NB4 (cell line): ENCODE data around the gene CREB3L1.

ENCODE experiments used
- DNase-seq: peaks from one replicate; pipeline ENCODE4 v3.0.0; 2010; ENCODE audit warnings: low read depth
- H3K4me3 ChIP-seq: one replicate; pipeline ENCODE4 v1.5.1; 2011; ENCODE audit warnings: mild to moderate bottlenecking, low read depth, low read length, moderate library complexity
- MYC ChIP-seq: IDR thresholded peaks from 2 replicates; pipeline ENCODE4 v1.6.1; 2011; ENCODE audit warnings: low read depth, low read length
- POLR2A ChIP-seq: IDR thresholded peaks from 2 replicates; pipeline ENCODE4 v1.6.1; 2011; ENCODE audit warnings: mild to moderate bottlenecking; ENCODE audit not compliant: insufficient read length; ENCODE audit errors: extremely low read depth
- TF ChIP-seq, protein P1 (sequence below): IDR thresholded peaks from one replicate; pipeline ENCODE4 v1.5.1; 2012; ENCODE audit warnings: low read depth, low read length
- TF ChIP-seq, protein P2 (sequence below): IDR thresholded peaks from 2 replicates; pipeline ENCODE4 v1.6.1; 2011; ENCODE audit warnings: low read depth, low read length

The CREB3L1 gene

DNA sequence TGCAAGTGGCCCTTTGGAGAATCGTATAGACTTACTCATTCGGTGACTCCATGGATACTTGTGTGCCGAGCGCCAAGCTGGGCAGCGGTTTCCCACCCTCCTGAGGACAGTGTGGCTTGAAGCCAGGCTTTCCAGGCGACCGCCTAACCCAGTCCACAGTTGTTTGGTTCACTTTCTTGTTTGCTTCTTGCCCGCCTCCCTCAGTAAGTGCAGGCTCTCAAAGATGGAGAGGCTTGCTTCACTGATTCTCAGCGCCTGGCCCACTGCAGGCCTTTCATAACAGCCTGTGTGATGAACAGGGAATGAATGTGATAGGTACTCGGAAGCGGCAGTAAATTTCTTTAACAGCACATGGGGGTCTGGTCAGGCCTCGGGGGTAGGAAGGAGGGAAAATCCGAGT, 92.8 kb downstream of the CREB3L1 start:
- no peak for DNase-seq
- TF ChIP-seq, protein P1, sequence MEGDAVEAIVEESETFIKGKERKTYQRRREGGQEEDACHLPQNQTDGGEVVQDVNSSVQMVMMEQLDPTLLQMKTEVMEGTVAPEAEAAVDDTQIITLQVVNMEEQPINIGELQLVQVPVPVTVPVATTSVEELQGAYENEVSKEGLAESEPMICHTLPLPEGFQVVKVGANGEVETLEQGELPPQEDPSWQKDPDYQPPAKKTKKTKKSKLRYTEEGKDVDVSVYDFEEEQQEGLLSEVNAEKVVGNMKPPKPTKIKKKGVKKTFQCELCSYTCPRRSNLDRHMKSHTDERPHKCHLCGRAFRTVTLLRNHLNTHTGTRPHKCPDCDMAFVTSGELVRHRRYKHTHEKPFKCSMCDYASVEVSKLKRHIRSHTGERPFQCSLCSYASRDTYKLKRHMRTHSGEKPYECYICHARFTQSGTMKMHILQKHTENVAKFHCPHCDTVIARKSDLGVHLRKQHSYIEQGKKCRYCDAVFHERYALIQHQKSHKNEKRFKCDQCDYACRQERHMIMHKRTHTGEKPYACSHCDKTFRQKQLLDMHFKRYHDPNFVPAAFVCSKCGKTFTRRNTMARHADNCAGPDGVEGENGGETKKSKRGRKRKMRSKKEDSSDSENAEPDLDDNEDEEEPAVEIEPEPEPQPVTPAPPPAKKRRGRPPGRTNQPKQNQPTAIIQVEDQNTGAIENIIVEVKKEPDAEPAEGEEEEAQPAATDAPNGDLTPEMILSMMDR, result no peak
- no peak for TF ChIP-seq POLR2A
- TF ChIP-seq, protein P2, sequence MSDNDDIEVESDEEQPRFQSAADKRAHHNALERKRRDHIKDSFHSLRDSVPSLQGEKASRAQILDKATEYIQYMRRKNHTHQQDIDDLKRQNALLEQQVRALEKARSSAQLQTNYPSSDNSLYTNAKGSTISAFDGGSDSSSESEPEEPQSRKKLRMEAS, result no peak
- no peak for TF ChIP-seq MYC
- H3K4me3 ChIP-seq, result no peak overlapping the region
